Measurements from ENCODE around the gene GLYATL3.

Gene GLYATL3

DNA sequence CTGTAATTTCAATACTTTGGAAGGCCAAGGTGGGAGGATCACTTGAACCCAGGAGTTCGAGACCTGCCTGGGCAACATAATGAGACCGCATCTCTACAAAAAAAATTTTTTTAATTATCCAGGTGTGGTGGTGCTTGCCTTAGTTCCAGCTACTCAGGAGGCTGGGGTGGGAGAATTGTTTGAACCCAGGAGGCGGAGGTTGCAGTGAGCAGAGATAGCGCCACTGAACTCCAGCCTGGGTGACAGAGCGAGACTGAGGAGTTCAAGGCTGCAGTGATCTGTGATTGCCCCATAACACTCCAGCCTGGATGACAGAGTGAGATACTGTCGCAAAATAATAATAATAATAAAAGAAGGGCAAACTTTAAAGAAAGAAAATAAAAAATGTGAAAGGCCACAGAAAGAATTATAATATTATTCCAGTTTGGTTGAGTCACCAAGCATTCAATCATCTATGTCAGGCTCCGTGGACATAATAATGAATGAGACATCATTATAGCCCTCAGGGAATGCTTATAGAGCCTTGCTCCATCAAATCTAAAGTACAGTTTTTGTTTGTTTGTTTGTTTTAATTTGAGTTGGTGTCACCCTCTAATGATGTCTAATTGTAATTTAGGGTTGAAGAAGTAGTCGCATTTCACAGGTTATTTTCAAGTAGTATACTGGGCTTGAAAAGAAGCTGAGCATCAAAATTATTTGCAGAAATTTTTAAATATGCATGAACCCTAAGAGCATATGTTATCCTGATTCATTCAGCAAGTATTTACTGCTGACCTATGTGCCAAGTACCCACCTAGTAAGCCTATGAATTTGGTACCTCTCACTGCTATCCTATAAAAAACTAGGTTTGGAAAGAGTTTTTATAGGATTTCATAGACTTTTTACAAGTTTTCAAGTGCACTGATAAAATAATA is 15.1 kb downstream of the GLYATL3 start:
- H3K9me3 ChIP-seq (ENCODE audit: control insufficient read depth in 2 of 2, low read length in 2 of 2): no peaks in the 10 kb centered on the region
- no peak overlapping the region for H3K4me3 ChIP-seq (ENCODE audit: low read length in 2 of 2)
- no peaks in the 10 kb centered on the region for H3K36me3 ChIP-seq (ENCODE audit: control insufficient read depth in 2 of 2, insufficient read depth in 2 of 2, low read length in 2 of 2)
- no peaks in the 10 kb centered on the region for H3K27me3 ChIP-seq (ENCODE audit: control insufficient read depth in 1 of 2, insufficient read depth in 2 of 2, low read length in 2 of 2)
- no peaks in the 10 kb centered on the region for H3K4me1 ChIP-seq (ENCODE audit: control insufficient read depth, insufficient read depth, low read length)
- H3K27ac ChIP-seq (ENCODE audit: low read length): no peak overlapping the region
- no peak overlapping the region for H3K9ac ChIP-seq (ENCODE audit: low read length in 2 of 2)

DNA sequence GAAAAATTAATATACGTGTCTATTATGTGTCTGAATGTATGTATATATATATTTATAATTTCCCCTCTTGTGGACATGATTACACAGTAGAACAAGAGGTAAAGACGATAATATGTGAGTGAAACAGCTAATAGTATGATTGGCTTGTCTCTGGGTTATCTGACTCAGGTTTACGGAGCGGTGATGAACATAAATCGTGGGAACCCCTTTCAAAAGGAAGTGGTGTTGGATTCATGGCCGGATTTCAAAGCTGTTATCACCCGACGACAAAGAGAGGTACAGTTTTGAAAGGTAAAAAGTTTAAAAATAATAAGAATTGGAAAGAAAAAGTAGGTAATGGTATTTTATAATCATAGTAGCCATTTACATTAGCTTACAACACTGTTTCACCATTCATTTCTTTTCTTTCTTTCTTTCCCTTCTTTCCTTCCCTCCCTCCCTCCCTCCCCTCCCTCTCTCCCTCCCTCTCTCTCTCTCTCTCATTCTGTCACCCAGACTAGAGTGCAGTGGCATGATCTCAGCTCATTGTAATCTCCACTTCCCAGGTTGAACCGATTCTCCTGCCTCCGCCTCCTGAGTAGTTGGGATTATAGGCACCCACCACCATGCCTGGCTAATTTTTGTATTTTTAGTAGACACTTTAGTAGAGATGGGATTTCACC is 15.9 kb downstream of the GLYATL3 start:
- no peaks in the 10 kb centered on the region for H3K4me1 ChIP-seq (ENCODE audit: control insufficient read depth, insufficient read depth, low read length)
- H3K27me3 ChIP-seq (ENCODE audit: control insufficient read depth in 1 of 2, insufficient read depth in 2 of 2, low read length in 2 of 2): no peaks in the 10 kb centered on the region
- H3K36me3 ChIP-seq (ENCODE audit: control insufficient read depth in 2 of 2, insufficient read depth in 2 of 2, low read length in 2 of 2): no peaks in the 10 kb centered on the region
- H3K9me3 ChIP-seq (ENCODE audit: control insufficient read depth in 2 of 2, low read length in 2 of 2): no peaks in the 10 kb centered on the region
- H3K4me3 ChIP-seq (ENCODE audit: low read length in 2 of 2): no peak overlapping the region
- H3K9ac ChIP-seq (ENCODE audit: low read length in 2 of 2): no peak overlapping the region
- no peak overlapping the region for H3K27ac ChIP-seq (ENCODE audit: low read length)

DNA sequence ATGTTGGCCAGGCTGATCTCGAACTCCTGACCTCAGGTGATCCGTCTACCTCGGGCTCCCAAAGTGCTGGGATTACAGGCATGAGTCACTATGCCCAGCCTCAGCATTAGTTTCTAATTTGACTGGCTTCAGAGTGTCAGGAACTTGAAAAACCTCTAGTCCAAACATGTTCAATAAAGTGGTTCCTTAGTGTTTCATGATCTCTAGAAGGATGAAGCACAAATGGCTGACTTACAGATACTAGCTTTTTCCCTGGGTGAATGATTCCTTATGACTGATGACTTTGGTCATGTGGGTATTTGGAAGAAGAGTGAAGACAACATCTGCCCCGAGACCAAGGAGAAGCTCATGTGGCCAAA is 16.4 kb downstream of the GLYATL3 start:
- H3K4me3 ChIP-seq (ENCODE audit: low read length in 2 of 2): no peak overlapping the region
- no peaks in the 10 kb centered on the region for H3K27me3 ChIP-seq (ENCODE audit: control insufficient read depth in 1 of 2, insufficient read depth in 2 of 2, low read length in 2 of 2)
- no peak overlapping the region for H3K27ac ChIP-seq (ENCODE audit: low read length)
- H3K36me3 ChIP-seq (ENCODE audit: control insufficient read depth in 2 of 2, insufficient read depth in 2 of 2, low read length in 2 of 2): no peaks in the 10 kb centered on the region
- no peaks in the 10 kb centered on the region for H3K9me3 ChIP-seq (ENCODE audit: control insufficient read depth in 2 of 2, low read length in 2 of 2)
- H3K4me1 ChIP-seq (ENCODE audit: control insufficient read depth, insufficient read depth, low read length): no peaks in the 10 kb centered on the region
- H3K9ac ChIP-seq (ENCODE audit: low read length in 2 of 2): no peak overlapping the region

DNA sequence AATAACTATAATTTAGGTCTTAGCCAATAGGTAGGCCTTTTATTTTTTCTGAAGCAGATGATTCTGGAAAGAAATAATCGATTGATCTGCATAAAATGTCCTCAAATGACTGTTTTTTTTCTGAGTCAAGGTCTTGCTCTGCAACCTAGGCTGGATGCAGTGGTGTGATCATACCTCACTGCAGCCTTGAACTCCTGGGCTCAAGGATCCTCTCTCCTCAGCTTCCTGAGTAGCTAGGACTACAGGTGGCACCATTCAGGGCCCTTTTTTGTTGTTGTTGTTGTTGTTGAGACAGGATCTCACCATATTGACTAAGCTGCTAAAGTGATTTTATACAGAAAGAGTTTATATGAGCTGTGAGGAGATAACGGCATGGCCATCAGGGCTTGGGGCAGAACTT is 18.2 kb downstream of the GLYATL3 start:
- Histone ChIP-seq H3K27ac (ENCODE audit: low read length) (no peak overlapping the region), H3K4me3 (ENCODE audit: low read length in 2 of 2) (no peak overlapping the region), H3K4me1 (ENCODE audit: control insufficient read depth, insufficient read depth, low read length) (no peaks in the 10 kb centered on the region), H3K27me3 (ENCODE audit: control insufficient read depth in 1 of 2, insufficient read depth in 2 of 2, low read length in 2 of 2) (no peaks in the 10 kb centered on the region), H3K9ac (ENCODE audit: low read length in 2 of 2) (no peak overlapping the region), H3K36me3 (ENCODE audit: control insufficient read depth in 2 of 2, insufficient read depth in 2 of 2, low read length in 2 of 2) (no peaks in the 10 kb centered on the region), H3K9me3 (ENCODE audit: control insufficient read depth in 2 of 2, low read length in 2 of 2) (no peaks in the 10 kb centered on the region)

DNA sequence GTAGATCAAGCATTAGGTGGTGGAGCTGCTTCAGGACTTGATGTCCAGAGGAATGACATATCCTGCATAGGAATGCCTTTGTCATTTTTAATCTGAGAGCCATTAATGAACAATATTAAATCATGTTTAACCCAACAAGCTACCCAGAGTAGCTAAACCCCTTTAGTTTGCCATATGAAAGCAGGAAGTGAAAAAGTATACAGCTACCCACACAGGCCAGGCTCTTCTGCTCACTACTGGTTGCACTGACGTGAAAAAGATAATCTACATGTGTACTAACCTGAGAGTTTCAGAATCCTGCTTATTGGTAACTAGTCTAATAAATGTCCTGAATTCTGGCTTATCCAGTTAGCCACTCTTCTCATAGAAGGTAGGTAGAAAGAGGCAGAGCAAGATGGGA is 19.9 kb downstream of the GLYATL3 start:
- Histone ChIP-seq H3K4me1 (ENCODE audit: control insufficient read depth, insufficient read depth, low read length) (no peaks in the 10 kb centered on the region), H3K4me3 (ENCODE audit: low read length in 2 of 2) (no peak overlapping the region), H3K27me3 (ENCODE audit: control insufficient read depth in 1 of 2, insufficient read depth in 2 of 2, low read length in 2 of 2) (no peaks in the 10 kb centered on the region), H3K9ac (ENCODE audit: low read length in 2 of 2) (no peak overlapping the region), H3K9me3 (ENCODE audit: control insufficient read depth in 2 of 2, low read length in 2 of 2) (no peaks in the 10 kb centered on the region), H3K27ac (ENCODE audit: low read length) (no peak overlapping the region), H3K36me3 (ENCODE audit: control insufficient read depth in 2 of 2, insufficient read depth in 2 of 2, low read length in 2 of 2) (no peaks in the 10 kb centered on the region)

DNA sequence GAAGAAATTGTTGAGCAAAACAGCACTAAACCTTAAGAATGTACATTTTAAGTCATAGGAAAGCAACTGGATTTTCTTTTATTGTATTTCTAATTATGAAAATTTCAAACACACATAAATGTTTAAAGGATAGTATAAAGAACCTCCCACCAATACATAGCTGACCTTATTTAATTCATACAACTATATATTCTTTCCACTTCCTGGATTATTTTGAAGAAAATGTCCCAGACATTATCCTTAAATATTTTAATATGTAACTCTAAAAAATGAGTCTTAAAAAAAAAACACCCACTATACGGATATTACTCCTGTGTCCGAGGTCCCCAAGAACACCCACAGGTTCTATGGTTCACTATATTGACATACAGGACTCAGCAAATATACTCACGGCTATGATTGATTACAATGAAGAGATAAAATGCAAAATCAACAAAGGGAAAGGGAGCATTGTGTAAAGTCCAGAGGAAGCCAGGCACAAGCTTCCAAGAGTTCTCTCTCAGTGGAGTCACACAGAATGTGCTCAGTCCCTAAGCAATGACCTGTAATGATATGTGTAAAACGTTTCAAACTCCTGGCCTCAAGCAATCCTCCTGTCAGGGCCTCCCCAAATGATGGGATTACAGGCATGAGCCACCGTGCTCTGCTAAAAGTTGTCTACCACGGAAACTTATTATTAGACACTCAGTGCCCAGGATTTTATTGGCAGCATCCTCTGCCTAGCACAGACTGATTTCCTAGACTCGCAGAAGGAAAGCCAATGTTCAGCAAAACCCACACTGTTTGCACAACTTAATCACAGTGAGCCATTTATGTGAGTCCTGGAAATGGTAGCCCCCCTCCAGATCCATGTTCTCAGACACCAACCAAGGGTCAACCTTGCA is 23.2 kb downstream of the GLYATL3 start:
- Histone ChIP-seq H3K27ac (ENCODE audit: low read length) (no peak overlapping the region), H3K4me1 (ENCODE audit: control insufficient read depth, insufficient read depth, low read length) (no peaks in the 10 kb centered on the region), H3K4me3 (ENCODE audit: low read length in 2 of 2) (no peak overlapping the region), H3K9me3 (ENCODE audit: control insufficient read depth in 2 of 2, low read length in 2 of 2) (no peaks in the 10 kb centered on the region), H3K27me3 (ENCODE audit: control insufficient read depth in 1 of 2, insufficient read depth in 2 of 2, low read length in 2 of 2) (no peaks in the 10 kb centered on the region), H3K36me3 (ENCODE audit: control insufficient read depth in 2 of 2, insufficient read depth in 2 of 2, low read length in 2 of 2) (no peaks in the 10 kb centered on the region), H3K9ac (ENCODE audit: low read length in 2 of 2) (no peak overlapping the region)

DNA sequence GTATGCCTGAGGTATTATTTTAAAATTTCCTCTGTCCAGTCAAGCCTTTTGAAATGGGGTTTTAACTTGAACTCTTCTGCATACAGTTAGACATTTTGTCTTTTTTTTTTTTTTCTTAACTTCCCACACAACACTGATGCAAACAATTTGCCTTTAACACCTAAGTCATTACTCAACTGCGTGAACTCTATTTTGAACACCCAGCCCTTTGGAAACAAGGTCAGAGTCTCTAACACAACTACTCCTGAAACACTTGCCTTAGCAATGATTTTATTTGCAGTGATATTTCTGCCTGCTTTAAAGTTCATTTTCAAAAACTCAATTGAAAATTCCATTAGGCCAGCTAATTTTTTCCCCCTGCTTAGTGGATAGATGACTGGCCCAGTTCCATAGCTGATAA is 24.2 kb downstream of the GLYATL3 start:
- H3K9ac ChIP-seq (ENCODE audit: low read length in 2 of 2): no peak overlapping the region
- no peaks in the 10 kb centered on the region for H3K36me3 ChIP-seq (ENCODE audit: control insufficient read depth in 2 of 2, insufficient read depth in 2 of 2, low read length in 2 of 2)

DNA sequence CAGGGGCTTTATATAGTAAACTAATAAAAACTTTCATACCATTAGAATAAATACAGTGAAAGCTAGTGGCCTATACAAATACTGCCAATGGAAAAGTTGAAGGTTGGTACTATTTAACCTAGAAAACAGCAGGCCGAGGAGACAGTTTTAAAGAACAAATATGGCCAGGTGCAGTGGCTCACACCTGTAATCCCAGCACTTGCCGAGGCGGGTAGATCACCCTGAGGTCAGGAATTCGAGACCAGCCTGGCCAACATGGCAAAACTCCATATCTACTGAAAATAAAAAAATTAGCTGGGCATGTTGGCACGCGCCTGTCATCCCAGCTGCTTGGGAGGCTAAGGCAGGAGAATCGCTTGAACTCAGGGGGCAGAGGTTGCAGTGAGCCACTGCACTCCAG is 24.8 kb downstream of the GLYATL3 start:
- Histone ChIP-seq H3K36me3 (ENCODE audit: control insufficient read depth in 2 of 2, insufficient read depth in 2 of 2, low read length in 2 of 2) (no peaks in the 10 kb centered on the region), H3K9me3 (ENCODE audit: control insufficient read depth in 2 of 2, low read length in 2 of 2) (no peaks in the 10 kb centered on the region), H3K4me3 (ENCODE audit: low read length in 2 of 2) (no peak overlapping the region), H3K4me1 (ENCODE audit: control insufficient read depth, insufficient read depth, low read length) (no peaks in the 10 kb centered on the region), H3K27me3 (ENCODE audit: control insufficient read depth in 1 of 2, insufficient read depth in 2 of 2, low read length in 2 of 2) (no peaks in the 10 kb centered on the region), H3K27ac (ENCODE audit: low read length) (no peak overlapping the region), H3K9ac (ENCODE audit: low read length in 2 of 2) (no peak overlapping the region)

More for the DNA sequence above, 24.2 kb downstream of the GLYATL3 start:
- Histone ChIP-seq H3K9me3 (ENCODE audit: control insufficient read depth in 2 of 2, low read length in 2 of 2) (no peaks in the 10 kb centered on the region), H3K4me1 (ENCODE audit: control insufficient read depth, insufficient read depth, low read length) (no peaks in the 10 kb centered on the region), H3K4me3 (ENCODE audit: low read length in 2 of 2) (no peak overlapping the region), H3K27me3 (ENCODE audit: control insufficient read depth in 1 of 2, insufficient read depth in 2 of 2, low read length in 2 of 2) (no peaks in the 10 kb centered on the region), H3K27ac (ENCODE audit: low read length) (no peak overlapping the region)

DNA sequence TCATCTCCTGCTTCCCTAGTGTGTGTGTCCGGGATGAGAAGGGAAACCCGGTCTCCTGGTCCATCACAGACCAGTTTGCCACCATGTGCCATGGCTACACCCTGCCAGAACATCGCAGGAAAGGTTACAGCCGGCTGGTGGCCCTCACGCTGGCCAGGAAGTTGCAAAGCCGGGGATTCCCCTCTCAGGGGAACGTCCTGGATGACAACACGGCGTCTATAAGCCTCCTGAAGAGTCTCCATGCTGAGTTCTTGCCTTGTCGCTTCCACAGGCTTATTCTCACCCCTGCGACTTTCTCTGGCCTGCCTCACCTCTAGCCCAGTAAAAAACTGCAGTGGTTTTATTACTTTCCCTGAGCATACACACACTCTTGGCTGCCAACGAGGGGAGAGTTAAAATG is 26.9 kb downstream of the GLYATL3 start:
- H3K27me3 ChIP-seq (ENCODE audit: control insufficient read depth in 1 of 2, insufficient read depth in 2 of 2, low read length in 2 of 2): no peaks in the 10 kb centered on the region
- no peak overlapping the region for H3K27ac ChIP-seq (ENCODE audit: low read length)
- no peak overlapping the region for H3K9ac ChIP-seq (ENCODE audit: low read length in 2 of 2)
- H3K4me1 ChIP-seq (ENCODE audit: control insufficient read depth, insufficient read depth, low read length): no peaks in the 10 kb centered on the region
- H3K9me3 ChIP-seq (ENCODE audit: control insufficient read depth in 2 of 2, low read length in 2 of 2): no peaks in the 10 kb centered on the region
- no peaks in the 10 kb centered on the region for H3K36me3 ChIP-seq (ENCODE audit: control insufficient read depth in 2 of 2, insufficient read depth in 2 of 2, low read length in 2 of 2)
- no peak overlapping the region for H3K4me3 ChIP-seq (ENCODE audit: low read length in 2 of 2)

DNA sequence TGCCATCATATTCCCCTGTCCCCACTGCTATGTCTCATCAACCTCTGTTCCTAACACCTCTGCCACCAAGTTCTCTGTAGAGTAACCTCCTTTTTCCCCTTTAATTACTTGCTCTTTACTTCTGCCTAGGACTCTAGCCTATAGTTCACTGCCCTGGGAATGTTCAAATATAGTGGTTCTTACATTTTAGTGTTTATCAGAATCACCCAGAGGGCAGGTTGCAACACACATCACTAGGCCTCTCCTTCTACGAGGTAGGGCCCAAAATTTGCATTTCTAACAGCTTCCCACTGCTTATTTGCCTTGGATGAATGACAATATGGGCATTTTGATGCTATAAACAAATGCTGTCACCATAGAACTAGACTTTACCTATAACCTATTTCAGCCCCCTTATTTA is 27.6 kb downstream of the GLYATL3 start:
- no peaks in the 10 kb centered on the region for H3K36me3 ChIP-seq (ENCODE audit: control insufficient read depth in 2 of 2, insufficient read depth in 2 of 2, low read length in 2 of 2)
- no peak overlapping the region for H3K27ac ChIP-seq (ENCODE audit: low read length)
- no peak overlapping the region for H3K4me3 ChIP-seq (ENCODE audit: low read length in 2 of 2)
- H3K4me1 ChIP-seq (ENCODE audit: control insufficient read depth, insufficient read depth, low read length): no peaks in the 10 kb centered on the region
- H3K9ac ChIP-seq (ENCODE audit: low read length in 2 of 2): no peak overlapping the region
- no peaks in the 10 kb centered on the region for H3K27me3 ChIP-seq (ENCODE audit: control insufficient read depth in 1 of 2, insufficient read depth in 2 of 2, low read length in 2 of 2)
- H3K9me3 ChIP-seq (ENCODE audit: control insufficient read depth in 2 of 2, low read length in 2 of 2): no peaks in the 10 kb centered on the region
